Fibroblast of skin of left biceps (primary cell): ENCODE data around the gene CDK18.
"Not testable (repeated sequence)": the region's sequence is repeated elsewhere in the genome, so short reads cannot be mapped to it uniquely, and the experiment has no call there.

Experiments used
- DNase-seq, 2 experiments: peaks; one replicate each; pipeline ENCODE4 v3.0.0-alpha.2; 2013; ENCODE audit warnings: low read depth in 2 of 2

The CDK18 gene

DNA sequence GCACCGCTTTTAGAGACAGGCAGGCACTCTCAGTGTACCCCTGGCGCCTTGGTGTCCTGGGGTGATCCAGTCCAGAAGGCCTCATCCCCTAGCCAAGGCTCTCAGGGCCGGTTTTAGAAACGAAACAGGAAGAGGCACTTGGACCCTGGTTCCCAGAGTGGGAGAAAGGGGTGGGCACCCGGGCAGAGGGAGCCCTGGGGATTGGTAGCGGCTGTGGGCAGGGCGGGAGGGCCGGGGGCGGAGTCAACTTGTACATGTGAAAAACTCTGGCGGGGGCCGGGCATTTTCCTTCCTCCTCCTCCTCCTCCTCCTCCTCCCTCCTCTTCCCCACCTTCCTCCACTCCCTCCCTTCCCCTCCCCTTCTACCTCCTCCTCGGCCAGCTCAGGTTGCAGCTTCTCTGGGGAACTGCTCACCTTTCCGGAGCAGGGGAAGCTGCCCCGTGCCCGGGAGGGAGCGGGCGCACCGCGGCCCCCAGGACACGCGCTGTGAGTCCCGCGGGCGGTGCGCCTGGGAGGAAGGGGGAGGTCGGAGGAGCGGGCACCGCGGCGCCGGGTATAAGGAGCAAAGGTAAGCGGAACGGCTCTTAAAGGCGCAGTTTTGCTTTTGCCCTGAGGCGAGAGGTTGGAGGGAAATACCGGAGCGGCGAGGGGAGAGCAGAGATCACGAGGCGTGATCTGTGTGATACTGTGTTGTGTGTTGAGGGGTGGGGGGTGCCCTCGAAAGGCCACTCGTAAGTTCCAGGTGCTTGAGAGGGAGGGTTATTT lies at the start of gene CDK18:
CDK18 (plus strand) TSS at position 359 of the 765 bp plus-strand sequence. CDS start 18,499 bp downstream, outside the sequence.
- DNase-seq = no peak

DNA sequence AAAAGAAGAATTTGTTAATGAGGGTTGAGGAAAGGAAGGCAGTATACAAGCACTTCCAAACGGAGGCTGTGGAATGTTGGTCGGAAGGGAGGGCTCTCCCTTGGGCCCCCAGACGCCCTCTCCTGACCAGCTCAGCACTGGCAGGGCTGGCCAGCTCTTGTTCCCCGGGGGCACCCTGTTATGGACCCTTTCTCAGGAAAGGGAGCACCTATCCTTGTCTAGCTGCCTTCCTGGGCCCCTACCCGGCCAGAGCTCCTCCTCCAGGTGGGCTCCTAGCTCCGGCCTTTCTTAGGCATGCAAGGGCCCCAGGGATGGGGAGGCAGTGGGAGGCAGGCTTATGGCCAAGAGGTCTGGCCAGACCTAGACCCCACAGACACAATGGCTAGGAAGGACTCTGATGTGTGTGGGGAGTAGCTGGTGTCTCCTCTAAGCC lies 49.5 kb upstream of the CDK18 start:
- no peak for DNase-seq

GRCh38 chr1:205455581-205456382 lies 48.7 kb upstream of the CDK18 start, which contains the start of gene BLACAT1:
TSS of gene BLACAT1 (minus strand) at chr1:205456045.
- no peak for DNase-seq

DNA sequence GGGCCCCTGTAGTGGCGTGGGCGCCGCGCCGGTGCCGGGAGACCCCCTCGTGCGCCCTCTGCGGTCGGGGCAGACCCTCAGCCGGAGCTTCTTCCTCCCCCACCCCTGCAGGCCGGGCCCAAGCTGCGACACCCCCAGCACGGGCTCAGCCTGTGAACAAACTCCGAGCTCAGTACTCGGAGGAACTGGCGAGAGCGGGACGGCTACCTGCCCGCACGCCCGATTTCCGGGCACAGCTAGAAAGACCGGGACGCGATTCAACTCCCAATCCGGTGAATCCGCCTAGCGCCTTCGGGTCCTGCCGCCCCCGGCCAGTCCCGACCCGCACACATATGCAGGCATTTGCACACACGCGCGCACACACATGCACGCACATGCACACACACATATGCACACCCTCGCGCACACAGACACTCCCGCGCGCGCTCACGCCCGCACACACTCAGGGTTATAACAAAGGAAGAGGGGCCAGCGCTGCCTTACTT lies 48.0 kb upstream of the CDK18 start:
- DNase-seq = no peak

DNA sequence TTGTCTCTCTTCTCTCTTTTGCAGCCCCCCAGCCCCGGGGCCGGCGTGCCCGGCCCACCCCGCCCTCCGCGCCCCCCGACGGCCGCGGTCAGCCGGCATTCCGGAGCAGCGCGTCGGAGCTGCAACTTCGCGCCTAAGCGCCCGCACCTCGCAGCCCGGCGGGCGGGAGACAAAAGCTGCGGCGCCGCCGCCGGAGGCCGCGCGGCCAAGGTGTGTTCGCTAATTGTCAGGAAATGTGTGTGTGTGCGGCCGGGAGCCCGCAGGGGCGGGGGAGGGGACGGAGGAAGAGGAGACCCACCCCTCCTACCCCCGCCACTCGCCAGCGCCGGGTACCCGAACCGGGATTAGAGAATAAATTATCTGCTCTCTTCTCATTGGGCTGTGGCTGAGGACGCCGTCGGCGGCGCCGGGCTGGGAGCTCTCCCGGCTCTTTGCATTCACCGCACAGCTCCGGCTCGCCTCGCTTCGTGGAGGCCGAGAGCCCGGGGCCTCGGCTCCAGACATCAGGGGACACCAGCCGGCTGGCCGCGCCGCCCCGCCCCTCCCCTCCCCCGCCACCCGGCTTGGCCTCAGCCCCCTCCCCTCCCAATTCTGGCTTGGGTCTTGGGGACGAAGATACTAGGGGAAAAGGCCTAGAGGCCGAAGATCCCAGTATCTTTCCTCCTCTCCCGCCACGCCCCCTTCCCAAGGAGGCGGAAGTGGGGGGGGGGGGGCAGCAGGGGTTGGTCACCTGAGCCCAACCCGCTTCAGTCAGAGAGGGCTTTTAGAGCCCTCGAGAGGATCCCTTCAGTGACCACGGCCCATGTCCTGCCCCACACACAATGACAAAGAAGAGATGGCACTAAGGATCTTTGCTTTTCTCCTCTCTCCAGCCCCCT lies 47.4 kb upstream of the CDK18 start:
- no peak for DNase-seq

GRCh38 chr1:205458777-205459566 lies 45.5 kb upstream of the CDK18 start:
- DNase-seq = peak in 1 of 2 experiments; percentile 23

DNA sequence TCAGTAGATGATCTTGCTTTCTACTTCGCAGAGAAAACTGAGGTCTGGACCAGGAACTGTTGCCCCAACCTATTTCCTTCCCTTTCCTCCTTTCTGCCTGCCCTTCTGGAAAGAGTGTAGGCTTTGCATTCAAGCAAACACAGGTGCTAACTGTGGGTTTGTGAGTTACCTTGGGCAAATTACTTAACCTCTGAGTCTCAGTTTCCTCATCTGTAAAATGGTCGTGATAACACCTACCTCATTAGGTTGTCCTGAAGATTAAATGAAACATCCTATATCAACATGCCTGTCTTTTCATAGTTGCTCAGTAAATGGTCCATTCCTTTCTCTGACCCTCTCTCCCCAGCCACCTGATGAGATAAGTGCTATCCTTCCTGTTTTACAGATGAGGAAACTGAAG lies 39.1 kb upstream of the CDK18 start:
- no peak for DNase-seq

- DNase-seq = no peak
These were observed 37.8 kb upstream of the CDK18 start for GRCh38 chr1:205466595-205467220.

GRCh38 chr1:205470131-205470530 lies 34.3 kb upstream of the CDK18 start:
- DNase-seq = no peak

DNA sequence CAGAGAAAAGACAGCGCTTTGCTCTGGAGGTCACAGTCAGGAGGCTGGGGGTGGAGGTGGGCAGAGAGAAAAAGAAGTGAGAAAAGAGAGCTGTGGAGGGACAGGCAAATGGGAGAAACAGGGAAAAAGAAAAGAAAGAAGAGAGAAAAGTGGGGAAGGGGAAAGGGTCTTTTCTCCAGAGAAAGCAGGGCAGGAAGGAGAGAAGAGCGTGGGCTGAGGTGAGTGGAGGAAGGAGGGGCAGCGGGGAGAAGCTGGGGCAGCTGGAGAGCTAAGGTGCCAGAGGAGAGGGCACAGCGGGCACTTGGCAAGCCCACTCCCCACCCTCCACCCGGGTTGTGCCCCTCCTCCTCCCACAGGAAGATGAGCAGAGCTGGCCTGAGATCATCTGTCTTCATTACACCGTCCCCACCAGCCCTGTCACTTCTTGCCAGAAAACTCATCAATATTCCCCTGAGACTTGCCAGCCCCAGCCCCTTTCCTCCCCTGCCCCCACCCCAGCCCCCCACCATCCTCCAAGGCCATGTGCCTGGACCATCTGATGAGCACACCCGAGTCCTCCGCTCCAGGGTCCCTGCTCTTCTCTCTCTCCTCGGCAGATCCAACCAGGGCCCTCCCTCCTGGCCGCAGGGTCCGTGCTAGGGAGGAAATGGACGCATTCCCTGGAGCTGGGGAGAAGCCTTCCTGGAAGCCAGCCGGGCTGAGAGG lies 31.6 kb upstream of the CDK18 start:
- no peak for DNase-seq

DNA sequence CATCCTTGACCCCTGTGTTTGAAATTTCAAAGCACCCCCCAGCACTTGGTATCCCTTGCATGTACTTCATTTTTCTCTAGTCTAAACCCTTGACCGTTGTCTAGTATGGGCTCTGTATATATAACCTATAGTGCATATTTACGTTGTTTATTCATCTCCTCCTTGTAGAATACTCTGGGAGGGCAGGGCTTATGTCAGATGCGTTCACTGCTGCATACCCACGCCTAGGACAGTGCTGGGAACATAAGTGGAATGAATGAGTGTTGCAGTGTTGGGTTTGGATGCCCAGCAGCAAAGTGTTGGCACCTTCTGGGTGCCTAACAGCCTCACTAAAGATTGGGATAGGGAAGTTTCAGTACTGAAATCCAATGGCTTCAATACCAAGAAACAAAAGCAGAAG lies 31.0 kb upstream of the CDK18 start:
- no peak for DNase-seq

DNA sequence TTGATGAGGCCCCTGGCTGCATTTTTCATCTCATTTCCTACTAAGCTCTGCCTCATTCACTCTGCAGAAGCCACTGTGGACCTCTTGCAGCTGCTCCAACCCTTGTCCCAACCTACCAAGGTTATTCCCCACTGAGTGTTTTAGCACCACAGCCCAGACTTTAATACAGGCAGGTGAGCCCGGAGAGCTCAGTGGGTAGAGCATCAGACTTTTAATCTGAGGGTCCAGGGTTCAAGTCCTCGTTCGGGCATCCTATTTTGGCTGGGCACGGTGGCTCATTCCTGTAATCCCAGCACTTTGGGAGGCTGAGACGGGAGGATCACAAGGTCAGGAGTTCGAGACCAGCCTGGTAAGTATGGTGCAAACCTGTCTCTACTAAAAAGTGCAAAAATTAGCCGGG lies 30.5 kb upstream of the CDK18 start:
- DNase-seq = no peak

- DNase-seq = no peak
These were observed 29.9 kb upstream of the CDK18 start for GRCh38 chr1:205474571-205474970.

DNA sequence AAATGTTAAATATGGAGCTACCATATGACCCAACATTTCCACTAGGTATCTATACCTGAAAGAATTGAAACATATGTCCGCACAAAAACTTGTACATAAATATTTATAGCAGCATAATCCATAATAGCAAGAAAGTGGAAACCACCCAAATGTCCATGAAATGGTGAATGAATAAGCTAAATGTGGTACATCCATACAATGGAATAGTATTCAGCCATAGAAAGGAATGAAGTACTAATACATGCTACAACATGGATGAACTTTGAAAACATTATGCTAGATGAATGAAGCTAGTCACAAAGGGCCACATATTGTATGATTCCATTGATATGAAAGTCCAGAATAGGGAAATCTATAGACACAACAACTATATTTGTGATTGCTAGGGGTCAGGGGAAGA lies 28.6 kb upstream of the CDK18 start:
- no peak for DNase-seq

GRCh38 chr1:205476648-205477047 lies 27.8 kb upstream of the CDK18 start:
- no peak for DNase-seq

GRCh38 chr1:205477121-205477758 lies 27.2 kb upstream of the CDK18 start:
- no peak for DNase-seq

- DNase-seq = no peak
These were observed 26.7 kb upstream of the CDK18 start for GRCh38 chr1:205477759-205478247.

DNA sequence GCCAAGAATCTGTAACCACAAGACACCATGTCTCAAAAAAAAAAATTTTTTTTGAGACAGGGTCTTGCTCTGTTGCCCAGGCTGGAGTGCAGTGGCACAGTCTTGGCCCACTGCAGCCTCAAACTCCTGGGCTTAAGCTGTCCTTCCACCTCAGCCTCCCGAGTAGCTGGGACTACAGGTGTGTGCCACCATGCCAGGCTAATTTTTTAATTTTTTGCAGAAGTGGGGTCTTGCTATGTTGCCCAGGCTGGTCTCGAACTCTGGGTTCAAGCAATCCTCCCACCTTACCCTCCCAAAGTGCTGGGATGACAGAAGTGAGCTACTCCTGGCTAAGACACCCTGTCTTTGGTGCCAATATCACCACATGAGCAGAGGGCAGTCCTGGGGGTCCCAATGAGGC lies 25.5 kb upstream of the CDK18 start:
- DNase-seq = not testable (repeated sequence)

GRCh38 chr1:205480349-205480985 lies 24.0 kb upstream of the CDK18 start:
- DNase-seq = no peak
